HG03139 (cell line): Measurements from ENCODE around the gene SLC35F1.
A peak's percentile ranks its signal among the peaks of the same experiment; 100 is the strongest.
"Not testable (repeated sequence)": the region's sequence is repeated elsewhere in the genome, so short reads cannot be mapped to it uniquely, and the experiment has no call there.

ENCODE experiments used
- ATAC-seq: cut with Tn5 transposase; IDR thresholded peaks from one replicate; pipeline ENCODE4 v1.9.1; 2021; ENCODE audit not compliant: unreplicated experiment

SLC35F1 gene

GRCh38 chr6:117906958-117907600 lies at the start of gene SLC35F1:
Gene SLC35F1, plus strand, starts transcription at chr6:117907264.
- peak; percentile 59 for ATAC-seq

GRCh38 chr6:117858601-117859000 lies 48.5 kb upstream of the SLC35F1 start:
- ATAC-seq: not testable (repeated sequence)

DNA sequence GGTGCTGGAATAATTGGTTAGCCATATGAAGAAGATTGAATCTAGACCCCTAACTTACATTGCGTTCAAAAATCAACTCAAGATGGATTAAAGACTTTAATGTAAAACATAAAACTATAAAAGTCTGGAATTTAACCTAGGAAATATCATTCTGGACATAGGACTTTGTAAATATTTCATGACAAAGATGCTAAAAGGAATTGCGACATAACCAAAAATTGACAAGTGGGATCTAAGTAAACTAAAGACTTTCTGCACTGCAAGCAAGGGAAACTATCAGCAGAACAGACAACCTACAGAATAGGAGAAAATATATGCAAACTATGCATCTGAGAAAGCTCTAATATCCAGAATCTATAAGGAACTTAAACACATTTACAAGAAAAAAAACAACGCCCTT lies 45.5 kb upstream of the SLC35F1 start:
- no peak for ATAC-seq

DNA sequence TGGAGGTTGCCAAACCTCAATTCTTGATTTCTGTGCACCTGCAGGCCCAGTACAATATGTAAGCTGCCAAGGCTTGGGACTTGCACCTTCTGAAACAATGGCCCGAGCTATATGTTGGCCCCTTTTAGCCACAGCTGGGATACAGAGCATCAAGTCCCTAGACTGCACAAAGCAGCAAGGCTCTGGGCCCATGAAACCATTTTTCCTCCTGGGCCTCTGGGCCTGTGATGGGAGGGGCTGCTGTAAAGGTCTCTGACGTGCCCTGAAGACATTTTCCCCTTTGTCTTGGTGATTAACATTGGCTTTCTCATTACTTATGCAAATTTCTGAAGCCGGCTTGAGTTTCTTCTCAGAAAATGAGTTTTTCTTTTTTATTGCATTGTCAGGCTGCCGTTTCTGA lies 40.5 kb upstream of the SLC35F1 start:
- no peak for ATAC-seq

GRCh38 chr6:117870486-117871242 lies 36.4 kb upstream of the SLC35F1 start:
- peak; percentile 76 for ATAC-seq

DNA sequence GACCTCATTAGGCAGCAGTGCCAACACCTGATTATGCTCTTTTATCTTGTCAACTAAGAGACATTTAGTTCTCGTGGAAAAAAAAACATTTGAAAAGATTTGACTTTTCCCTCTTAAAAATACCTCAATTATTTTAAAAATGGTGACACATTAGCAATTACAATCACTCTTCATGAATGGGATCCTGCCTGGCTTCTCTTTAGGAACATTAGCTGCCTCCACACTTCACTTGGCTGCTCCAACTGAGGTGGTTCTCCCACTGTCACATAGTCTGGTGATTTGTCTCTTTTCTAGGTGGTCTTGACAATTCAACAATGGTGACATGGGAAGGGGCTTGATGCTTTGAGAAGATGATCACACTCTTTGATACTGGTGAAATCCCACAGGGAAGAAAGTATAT lies 26.2 kb upstream of the SLC35F1 start:
- ATAC-seq: no peak

GRCh38 chr6:117890172-117890571 lies 16.9 kb upstream of the SLC35F1 start:
- ATAC-seq: no peak

- ATAC-seq: peak; percentile 27
Observed at GRCh38 chr6:117906507-117906957, 532 bp upstream of the SLC35F1 start.

DNA sequence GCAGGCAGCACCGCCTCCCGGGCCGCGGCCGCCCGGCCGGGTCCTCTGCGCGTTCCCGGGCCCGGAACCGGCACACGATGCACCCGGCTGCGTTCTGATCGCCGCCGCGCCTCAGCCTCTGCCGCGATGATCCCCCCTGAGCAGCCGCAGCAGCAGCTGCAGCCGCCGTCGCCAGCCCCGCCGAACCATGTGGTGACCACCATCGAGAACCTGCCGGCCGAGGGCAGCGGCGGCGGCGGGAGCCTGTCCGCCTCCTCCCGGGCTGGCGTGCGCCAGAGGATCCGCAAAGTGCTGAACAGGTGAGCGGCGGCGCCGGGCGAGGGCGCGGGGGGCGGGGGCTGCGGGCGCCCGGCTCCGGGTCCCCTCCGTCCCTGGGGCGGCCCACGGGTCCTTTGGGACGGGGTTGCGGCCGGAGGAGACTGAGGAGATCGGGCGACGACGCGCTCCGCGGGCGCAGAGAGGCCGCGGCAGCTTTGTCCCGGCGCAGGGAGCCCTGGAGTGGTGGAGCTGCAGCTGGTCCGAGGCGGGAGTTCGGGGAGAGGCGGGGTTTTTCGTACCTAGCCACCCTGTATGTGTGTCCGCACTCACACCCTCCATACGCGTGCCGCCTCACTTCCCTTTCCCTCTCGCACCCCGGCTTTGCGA lies 659 bp downstream of the SLC35F1 start:
- ATAC-seq: peak; percentile 16

GRCh38 chr6:117908246-117909068 lies 1.4 kb downstream of the SLC35F1 start:
- no peak for ATAC-seq

DNA sequence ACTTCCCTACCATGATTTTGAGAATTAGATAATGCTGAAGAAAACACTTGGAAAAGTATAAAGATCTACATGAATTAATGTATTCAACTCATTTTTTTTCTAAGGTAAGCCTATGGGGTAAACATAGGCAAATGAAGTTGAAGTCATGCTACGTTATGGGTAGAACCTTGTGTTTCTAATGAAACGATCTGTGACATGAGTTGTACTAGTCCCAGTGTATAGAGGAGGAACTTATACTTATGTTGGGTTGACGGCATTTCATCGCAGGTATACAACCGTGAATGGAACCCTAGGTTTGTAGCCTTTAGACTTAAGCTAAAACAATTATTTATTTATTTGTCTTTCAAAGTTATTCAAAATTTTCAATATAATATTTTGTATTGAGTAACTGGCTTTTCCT lies 2.6 kb downstream of the SLC35F1 start:
- ATAC-seq: no peak

DNA sequence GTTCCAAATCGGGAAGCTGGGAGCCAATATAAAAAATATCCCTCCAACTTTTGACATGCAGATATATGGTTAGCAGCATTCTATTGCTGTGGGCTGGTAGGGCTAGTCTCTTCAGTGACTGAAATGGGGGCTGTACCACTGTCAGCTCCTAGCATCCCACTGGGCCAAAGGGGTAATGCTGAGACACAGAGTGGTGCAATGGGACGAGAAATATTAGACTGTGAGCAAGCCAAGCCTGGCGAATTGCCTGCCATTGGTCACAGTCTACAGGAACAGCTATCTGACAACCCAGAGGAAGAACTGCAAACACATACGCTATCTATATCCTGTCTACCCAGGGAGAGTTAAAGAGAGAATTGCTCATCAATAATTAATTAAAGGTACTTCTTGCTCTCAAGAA lies 3.5 kb downstream of the SLC35F1 start:
- ATAC-seq: no peak

GRCh38 chr6:117911150-117911549 lies 4.1 kb downstream of the SLC35F1 start:
- no peak for ATAC-seq

DNA sequence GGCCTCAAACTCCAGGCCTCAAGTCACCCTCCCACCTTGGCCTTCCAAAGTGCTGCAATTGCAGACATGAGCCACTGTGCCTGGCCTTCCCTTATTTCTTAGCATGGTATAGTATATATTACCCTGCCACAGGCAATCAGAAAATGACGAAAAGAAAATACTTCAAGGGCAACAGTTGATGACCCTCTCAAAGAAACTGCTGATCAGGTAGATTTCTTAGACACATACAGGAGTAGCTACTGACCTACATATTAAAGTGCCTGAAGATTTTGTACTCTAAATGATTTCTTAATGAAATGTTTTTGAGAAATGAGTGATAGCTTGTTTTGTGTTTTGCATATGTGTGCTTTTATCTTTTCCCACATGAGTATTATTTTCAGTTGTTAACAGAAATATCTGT lies 4.6 kb downstream of the SLC35F1 start:
- ATAC-seq: no peak

- no peak for ATAC-seq
Observed at GRCh38 chr6:117915846-117916245, 8.8 kb downstream of the SLC35F1 start.

- no peak for ATAC-seq
Observed at GRCh38 chr6:117916483-117916882, 9.4 kb downstream of the SLC35F1 start.

DNA sequence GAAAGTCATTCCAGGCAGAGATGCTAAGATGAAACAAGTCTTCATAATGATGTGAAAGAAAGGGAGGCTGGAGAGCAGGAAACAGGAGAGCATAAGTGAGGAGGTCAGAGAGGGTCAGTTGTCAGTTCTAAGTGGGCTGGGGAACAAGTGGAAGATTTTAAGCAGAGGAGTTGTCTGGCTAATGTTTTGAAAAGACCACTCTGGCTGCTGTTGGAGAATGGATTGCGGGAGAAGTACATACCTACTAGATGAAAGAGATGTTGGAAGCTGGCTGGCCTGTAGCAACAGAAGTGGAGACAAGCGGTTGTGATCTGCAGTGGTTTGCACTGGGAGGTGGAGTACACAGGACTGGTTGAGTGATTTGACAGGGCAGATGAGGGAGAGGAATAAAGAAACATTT lies 10.1 kb downstream of the SLC35F1 start:
- no peak for ATAC-seq

DNA sequence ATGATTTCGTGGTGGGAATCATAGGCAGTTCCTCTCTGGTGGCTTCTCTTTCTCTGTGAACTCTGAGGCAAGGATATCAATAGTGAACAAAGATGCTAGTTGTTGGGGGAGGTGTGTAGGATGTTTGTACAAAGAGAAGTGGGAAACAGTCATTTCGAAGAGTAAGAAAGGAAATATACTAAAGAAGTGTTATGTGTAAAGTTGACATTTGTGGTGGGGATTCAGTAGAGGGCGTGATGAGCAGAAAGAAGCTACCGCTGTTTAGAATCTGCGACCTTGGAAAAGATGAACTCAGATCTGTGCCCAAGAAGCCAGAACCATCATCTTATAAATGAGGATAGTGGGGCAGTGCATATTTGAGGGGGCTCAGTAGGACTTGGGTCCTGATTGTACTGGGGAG lies 11.4 kb downstream of the SLC35F1 start:
- no peak for ATAC-seq

DNA sequence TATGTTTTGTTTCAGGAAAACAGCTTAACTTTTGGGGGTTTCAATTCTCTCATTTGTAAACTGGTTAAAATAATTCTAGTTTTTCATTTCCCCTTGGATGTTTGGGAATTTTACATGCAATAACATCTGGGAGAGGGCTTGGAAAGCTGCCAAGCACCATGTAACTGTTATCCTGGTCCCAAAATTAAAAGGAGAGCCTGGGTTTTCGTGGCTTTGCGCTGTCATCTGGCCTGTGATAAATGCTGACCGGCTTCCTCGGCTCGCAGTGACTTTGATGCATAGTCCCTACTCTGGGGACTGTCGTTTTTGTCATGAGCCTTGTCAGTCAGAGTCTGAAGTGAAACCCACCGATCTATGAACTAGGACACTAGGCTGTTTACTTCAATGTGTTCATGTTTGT lies 12.2 kb downstream of the SLC35F1 start:
- no peak for ATAC-seq

- no peak for ATAC-seq
Observed at GRCh38 chr6:117919775-117920729, 13.0 kb downstream of the SLC35F1 start.
